GM21360 (cell line): ENCODE measurements around the gene NAT16.
A peak's percentile ranks its signal among the peaks of the same experiment; 100 is the strongest.
"Not testable (repeated sequence)": the region's sequence is repeated elsewhere in the genome, so short reads cannot be mapped to it uniquely, and the experiment has no call there.

ENCODE experiments used
- ATAC-seq: cut with Tn5 transposase; IDR thresholded peaks from one replicate; pipeline ENCODE4 v1.9.1; 2021; ENCODE audit warnings: mild to moderate bottlenecking, moderate library complexity; ENCODE audit not compliant: unreplicated experiment

The NAT16 gene

GRCh38 chr7:101161692-101162471, 18.2 kb downstream of the NAT16 start:
- no peak for ATAC-seq

GRCh38 chr7:101160910-101161309, 19.2 kb downstream of the NAT16 start:
- ATAC-seq: no peak

GRCh38 chr7:101159696-101160674, 20.1 kb downstream of the NAT16 start:
- no peak for ATAC-seq

GRCh38 chr7:101156866-101157589, 23.1 kb downstream of the NAT16 start:
- no peak for ATAC-seq

- ATAC-seq: no peak
These were observed 23.8 kb downstream of the NAT16 start for GRCh38 chr7:101156277-101156676.

GRCh38 chr7:101155303-101155702, 24.8 kb downstream of the NAT16 start:
- ATAC-seq: no peak

GRCh38 chr7:101154693-101155102, 25.4 kb downstream of the NAT16 start:
- ATAC-seq: peak; percentile 17

- ATAC-seq: peak; percentile 71
These were observed 26.0 kb downstream of the NAT16 start, which contains the start of gene AP1S1 for GRCh38 chr7:101153969-101154692. TSS of gene AP1S1 (plus strand) at chr7:101154476. CDS start at chr7:101154515, 39 bp downstream.

- no peak for ATAC-seq
These were observed 28.0 kb downstream of the NAT16 start for GRCh38 chr7:101151908-101152651.

GRCh38 chr7:101140746-101141382, 39.2 kb downstream of the NAT16 start:
- ATAC-seq: no peak

- ATAC-seq: no peak
These were observed 39.8 kb downstream of the NAT16 start for GRCh38 chr7:101140339-101140699.

- peak; percentile 89 for ATAC-seq
These were observed 41.8 kb downstream of the NAT16 start for GRCh38 chr7:101138213-101138870.

- no peak for ATAC-seq
These were observed 42.4 kb downstream of the NAT16 start for GRCh38 chr7:101137651-101138212.

- no peak for ATAC-seq
These were observed 45.6 kb downstream of the NAT16 start for GRCh38 chr7:101134399-101134980.

- no peak for ATAC-seq
These were observed 46.3 kb downstream of the NAT16 start for GRCh38 chr7:101133621-101134398.

- not testable (repeated sequence) for ATAC-seq
These were observed 47.2 kb downstream of the NAT16 start for GRCh38 chr7:101132626-101133600.
